GM21717 (cell line): ENCODE measurements around the gene MKRN2.
"Not testable (repeated sequence)": the region's sequence is repeated elsewhere in the genome, so short reads cannot be mapped to it uniquely, and the experiment has no call there.

Experiments used
- ATAC-seq: cut with Tn5 transposase; IDR thresholded peaks from one replicate; pipeline ENCODE4 v1.9.1; 2021; ENCODE audit warnings: mild to moderate bottlenecking, moderate library complexity; ENCODE audit not compliant: unreplicated experiment

Gene MKRN2

DNA sequence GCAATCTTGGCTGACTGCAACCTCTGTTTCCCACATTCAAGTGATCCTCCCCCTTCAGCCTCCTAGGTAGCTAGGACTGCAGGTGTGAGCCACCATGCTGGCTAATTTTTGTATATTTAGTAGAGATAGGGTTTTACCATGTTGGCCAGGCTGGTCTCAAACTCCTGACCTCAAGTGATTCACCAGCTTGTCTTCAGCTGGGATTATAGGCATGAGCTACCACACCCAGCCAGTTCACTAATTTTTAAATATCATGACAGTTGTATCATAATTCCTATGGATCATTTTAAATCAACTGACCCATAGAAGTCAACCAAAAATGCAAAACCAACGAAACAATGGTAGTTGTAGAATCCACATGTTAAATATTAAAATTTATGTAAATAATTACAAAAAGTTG lies 71.9 kb downstream of the MKRN2 start:
- no peak for ATAC-seq

DNA sequence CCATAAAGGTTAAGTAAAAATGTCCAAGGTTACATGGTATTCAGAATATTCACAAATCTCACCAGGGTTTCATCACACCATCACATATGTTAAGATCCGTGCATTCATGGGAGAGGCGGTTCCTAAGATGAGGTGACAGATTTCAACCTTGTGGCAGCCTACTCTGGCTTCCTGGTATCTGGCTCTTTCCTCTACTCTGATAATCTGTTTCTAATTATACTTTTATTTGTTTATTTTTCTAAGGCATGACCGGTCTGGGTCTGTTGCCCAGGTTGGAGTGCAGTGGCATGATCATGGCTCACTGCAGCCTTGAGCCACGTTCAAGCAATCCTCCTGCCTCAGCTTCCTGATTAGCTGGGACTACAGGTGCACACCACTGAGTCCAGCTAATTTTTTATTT lies 72.7 kb downstream of the MKRN2 start:
- ATAC-seq, result no peak

DNA sequence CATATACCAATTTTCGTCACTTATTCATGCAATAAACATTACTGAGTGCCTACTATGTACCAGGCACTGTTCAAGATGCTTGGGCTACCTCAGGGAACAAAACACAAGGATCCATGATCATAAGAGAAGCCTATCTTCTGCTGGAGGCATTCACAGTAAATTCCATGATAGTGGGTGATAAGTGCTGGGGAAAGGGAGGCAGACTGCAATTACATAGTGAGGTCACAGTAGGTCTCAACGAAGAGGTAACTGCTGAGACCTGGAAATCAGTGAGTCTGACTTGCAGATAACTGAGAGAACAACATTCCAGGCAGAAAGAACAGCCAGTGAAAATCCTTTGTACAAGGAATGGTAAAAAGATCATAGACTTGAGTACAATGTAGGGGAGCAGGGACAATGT lies 73.4 kb downstream of the MKRN2 start:
- ATAC-seq, result no peak

DNA sequence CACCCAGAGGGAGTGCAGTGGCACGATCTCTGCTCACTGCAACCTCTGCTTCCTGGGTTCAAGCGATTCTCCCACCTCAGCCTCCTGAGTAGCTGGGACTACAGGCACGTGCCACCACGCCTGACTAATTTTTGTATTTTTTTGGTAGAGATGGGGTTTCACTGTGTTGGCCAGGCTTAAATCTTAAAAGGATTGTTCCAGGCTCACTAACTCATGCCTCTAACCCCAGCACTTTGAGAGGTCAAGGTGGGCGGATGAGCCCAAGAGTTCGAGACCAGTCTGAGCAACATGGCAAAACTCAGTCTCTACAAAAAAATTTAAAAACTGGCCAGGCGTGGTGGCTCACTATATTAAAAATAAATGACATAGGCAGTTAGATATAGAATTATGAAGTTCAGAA lies 74.0 kb downstream of the MKRN2 start:
- not testable (repeated sequence) for ATAC-seq

DNA sequence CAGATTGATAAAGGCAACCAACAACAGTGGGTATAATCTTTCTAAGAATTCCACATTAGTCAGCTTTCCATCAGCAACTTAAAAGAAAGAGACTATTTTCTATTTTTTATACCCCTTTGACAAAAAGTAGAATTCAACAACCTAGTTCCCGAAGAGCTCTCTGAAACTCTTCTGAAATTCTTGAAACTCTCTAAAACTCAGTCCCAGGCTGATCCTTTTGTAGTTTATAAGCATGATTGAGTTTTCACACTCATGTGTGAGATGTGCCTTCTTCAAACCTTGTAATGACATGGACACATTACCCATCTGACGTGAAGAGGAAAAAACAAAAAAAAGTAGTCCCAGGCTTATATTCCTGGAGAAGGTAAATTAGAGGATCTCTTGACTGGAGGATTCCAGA lies 75.6 kb downstream of the MKRN2 start:
- ATAC-seq, result no peak

DNA sequence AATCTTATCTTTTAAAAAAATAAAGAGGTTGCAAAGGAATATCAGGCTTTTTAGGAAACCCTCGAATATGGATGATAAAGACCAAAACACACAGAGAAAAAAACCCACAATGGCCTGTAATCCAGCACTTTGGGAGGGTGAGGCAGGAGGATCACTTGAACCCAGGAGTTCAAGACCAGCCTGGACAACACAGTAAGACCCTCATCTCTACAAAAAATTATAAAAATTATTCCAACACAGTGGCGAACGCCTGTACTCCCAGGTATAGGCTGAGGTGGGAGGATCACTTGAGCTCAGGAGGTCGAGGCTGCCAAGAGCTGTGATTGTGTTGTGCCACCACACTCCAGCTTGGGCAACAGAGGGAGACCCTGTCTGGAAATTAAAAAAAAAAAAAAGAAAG lies 76.2 kb downstream of the MKRN2 start:
- no peak for ATAC-seq
